Measurements from ENCODE around the gene AK5. TPM values are rescaled to one million over a fixed set of nuclear protein-coding genes. Genes with fewer than 3 reads are reported as not detected.
A peak's percentile ranks its signal among the peaks of the same experiment; 100 is the strongest.

The AK5 gene
- total and polyA plus RNA-seq, 2 experiments from 2014 or later, result 8.8 to 12.2 TPM

DNA sequence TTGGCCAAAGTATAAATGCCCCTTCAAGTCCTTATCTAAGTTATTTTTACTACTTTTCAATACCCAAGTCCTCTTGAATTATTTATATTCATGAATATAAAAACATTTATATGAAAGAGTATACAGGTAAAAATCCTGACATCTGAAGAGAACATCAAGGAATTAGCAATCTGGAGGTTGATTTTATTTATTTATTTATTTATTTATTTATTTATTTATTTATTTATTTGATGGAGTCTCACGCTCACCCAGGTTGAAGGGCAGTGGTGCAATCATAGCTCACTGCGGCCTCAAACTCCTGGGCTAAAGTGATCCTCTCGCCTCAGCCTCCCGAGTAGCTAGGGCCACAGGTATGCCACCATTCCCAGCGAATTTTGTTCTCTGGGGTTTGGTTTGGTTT, 307.4 kb downstream of the AK5 start:
- H3K4me2 ChIP-seq, result no peak overlapping the region
- H3K4me1 Mint-ChIP-seq, result no peaks in the 10 kb centered on the region
- H3K4me1 ChIP-seq (ENCODE audit: insufficient read depth), result no peaks in the 10 kb centered on the region
- DNase-seq (ENCODE audit: low spot score), result no peak
- H3K36me3 Mint-ChIP-seq (ENCODE audit: low read depth), result peaks cover 4% of the 10 kb centered on the region; the same call in 2 of the 3 replicates
- H3K4me3 Mint-ChIP-seq, result no peak overlapping the region
- H3K9me3 Mint-ChIP-seq, result no peaks in the 10 kb centered on the region
- no peak overlapping the region for H3K27ac ChIP-seq (ENCODE audit: low read depth)
- H3K27ac Mint-ChIP-seq, result no peak overlapping the region
- ATAC-seq, result no peak
- no peak for TF ChIP-seq STAT1 (IDR thresholded peaks at IDR 0.05; ENCODE audit: unreplicated experiment)
- TF ChIP-seq JUNB (IDR thresholded peaks at IDR 0.05; ENCODE audit: unreplicated experiment), result no peak
- TF ChIP-seq ZNF462 (CRISPR knock-in tag; IDR thresholded peaks at IDR 0.05), result no peak
- no peak for TF ChIP-seq POLR2AphosphoS5 (IDR thresholded peaks at IDR 0.05; ENCODE audit: low read depth)
- no peak for TF ChIP-seq CREB1 (CRISPR knock-in tag; IDR thresholded peaks at IDR 0.05; ENCODE audit: low read depth)
- no peak for TF ChIP-seq EZH2phosphoT487 (IDR thresholded peaks at IDR 0.05; ENCODE audit: unreplicated experiment)
- H4K20me1 ChIP-seq (replicated peaks; ENCODE audit: insufficient read depth), result no peaks in the 10 kb centered on the region; the same call in 1 of the 2 replicates
- H3K27me3 Mint-ChIP-seq (ENCODE audit: insufficient read depth, low read depth, poor library complexity), result no peaks in the 10 kb centered on the region
- no peaks in the 10 kb centered on the region for H3F3A ChIP-seq (replicated peaks; ENCODE audit: low read depth)
- no peaks in the 10 kb centered on the region for H3K27me3 ChIP-seq (ENCODE audit: insufficient read depth)
- peaks cover 9% of the 10 kb centered on the region for H3K79me2 ChIP-seq (replicated peaks; ENCODE audit: insufficient read depth)
- no peak overlapping the region for H2AFZ ChIP-seq
- H3K4me3 ChIP-seq, result no peak overlapping the region
- no peaks in the 10 kb centered on the region for H3K9me2 ChIP-seq (ENCODE audit: insufficient read depth)
- H3K36me3 ChIP-seq (ENCODE audit: insufficient read depth), result no peaks in the 10 kb centered on the region

DNA sequence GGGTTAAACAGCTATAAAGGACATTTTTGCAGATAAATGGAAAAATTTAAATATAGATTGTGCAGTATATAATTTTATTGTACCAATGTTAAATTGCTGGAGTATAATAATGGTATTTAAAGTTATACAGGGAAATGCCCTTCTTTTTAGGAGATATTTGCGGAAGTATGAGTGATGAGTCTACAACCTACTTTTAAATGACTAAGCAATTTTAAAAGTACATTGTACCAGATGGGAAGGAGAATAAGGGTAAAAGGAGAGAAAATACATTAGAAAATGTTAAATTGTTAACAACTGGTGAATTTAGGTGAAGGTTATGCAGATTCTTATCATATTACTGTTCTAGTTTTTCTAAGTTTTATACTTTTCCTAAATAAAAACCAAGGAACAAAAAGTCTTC, 308.8 kb downstream of the AK5 start:
- H3K4me3 Mint-ChIP-seq, result no peak overlapping the region
- TF ChIP-seq, protein P1, sequence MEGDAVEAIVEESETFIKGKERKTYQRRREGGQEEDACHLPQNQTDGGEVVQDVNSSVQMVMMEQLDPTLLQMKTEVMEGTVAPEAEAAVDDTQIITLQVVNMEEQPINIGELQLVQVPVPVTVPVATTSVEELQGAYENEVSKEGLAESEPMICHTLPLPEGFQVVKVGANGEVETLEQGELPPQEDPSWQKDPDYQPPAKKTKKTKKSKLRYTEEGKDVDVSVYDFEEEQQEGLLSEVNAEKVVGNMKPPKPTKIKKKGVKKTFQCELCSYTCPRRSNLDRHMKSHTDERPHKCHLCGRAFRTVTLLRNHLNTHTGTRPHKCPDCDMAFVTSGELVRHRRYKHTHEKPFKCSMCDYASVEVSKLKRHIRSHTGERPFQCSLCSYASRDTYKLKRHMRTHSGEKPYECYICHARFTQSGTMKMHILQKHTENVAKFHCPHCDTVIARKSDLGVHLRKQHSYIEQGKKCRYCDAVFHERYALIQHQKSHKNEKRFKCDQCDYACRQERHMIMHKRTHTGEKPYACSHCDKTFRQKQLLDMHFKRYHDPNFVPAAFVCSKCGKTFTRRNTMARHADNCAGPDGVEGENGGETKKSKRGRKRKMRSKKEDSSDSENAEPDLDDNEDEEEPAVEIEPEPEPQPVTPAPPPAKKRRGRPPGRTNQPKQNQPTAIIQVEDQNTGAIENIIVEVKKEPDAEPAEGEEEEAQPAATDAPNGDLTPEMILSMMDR (conservative IDR thresholded peaks at IDR 0.05; ENCODE audit: low read depth in 2 of 2), result no peak
- TF ChIP-seq JUNB (IDR thresholded peaks at IDR 0.05; ENCODE audit: unreplicated experiment), result no peak
- TF ChIP-seq NANOG (IDR thresholded peaks at IDR 0.05; ENCODE audit: borderline replicate concordance), result no peak
- TF ChIP-seq ETS1 (IDR thresholded peaks at IDR 0.05), result no peak

More for the DNA sequence above, 308.8 kb downstream of the AK5 start:
- ATAC-seq (no peak), DNase-seq (ENCODE audit: low spot score) (no peak)
- Histone ChIP-seq H3K9me2 (ENCODE audit: insufficient read depth) (no peaks in the 10 kb centered on the region), H2AFZ (no peak overlapping the region), H3K27ac (ENCODE audit: low read depth) (no peak overlapping the region), H4K20me1 (replicated peaks; ENCODE audit: insufficient read depth) (no peaks in the 10 kb centered on the region; the same call in 1 of the 2 replicates), H3K79me2 (replicated peaks; ENCODE audit: insufficient read depth) (peaks cover 9% of the 10 kb centered on the region), H3K36me3 (ENCODE audit: insufficient read depth) (no peaks in the 10 kb centered on the region), H3K4me2 (no peak overlapping the region), H3K27me3 (ENCODE audit: insufficient read depth) (no peaks in the 10 kb centered on the region), H3F3A (replicated peaks; ENCODE audit: low read depth) (no peaks in the 10 kb centered on the region), H3K4me1 (ENCODE audit: insufficient read depth) (no peaks in the 10 kb centered on the region), H3K4me3 (no peak overlapping the region)
- Mint-ChIP-seq H3K4me1 (no peaks in the 10 kb centered on the region), H3K9me3 (no peaks in the 10 kb centered on the region), H3K27me3 (ENCODE audit: insufficient read depth, low read depth, poor library complexity) (no peaks in the 10 kb centered on the region), H3K36me3 (ENCODE audit: low read depth) (peaks cover 4% of the 10 kb centered on the region; the same call in 2 of the 3 replicates), H3K27ac (peak overlapping the region; percentile 75)

Measured in GM23338 (cell line).